Measurements from ENCODE around the gene PLEKHA6.

- no peak for TF ChIP-seq POLR2A (IDR thresholded peaks at IDR 0.05)
- TF ChIP-seq, protein P1, sequence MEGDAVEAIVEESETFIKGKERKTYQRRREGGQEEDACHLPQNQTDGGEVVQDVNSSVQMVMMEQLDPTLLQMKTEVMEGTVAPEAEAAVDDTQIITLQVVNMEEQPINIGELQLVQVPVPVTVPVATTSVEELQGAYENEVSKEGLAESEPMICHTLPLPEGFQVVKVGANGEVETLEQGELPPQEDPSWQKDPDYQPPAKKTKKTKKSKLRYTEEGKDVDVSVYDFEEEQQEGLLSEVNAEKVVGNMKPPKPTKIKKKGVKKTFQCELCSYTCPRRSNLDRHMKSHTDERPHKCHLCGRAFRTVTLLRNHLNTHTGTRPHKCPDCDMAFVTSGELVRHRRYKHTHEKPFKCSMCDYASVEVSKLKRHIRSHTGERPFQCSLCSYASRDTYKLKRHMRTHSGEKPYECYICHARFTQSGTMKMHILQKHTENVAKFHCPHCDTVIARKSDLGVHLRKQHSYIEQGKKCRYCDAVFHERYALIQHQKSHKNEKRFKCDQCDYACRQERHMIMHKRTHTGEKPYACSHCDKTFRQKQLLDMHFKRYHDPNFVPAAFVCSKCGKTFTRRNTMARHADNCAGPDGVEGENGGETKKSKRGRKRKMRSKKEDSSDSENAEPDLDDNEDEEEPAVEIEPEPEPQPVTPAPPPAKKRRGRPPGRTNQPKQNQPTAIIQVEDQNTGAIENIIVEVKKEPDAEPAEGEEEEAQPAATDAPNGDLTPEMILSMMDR (IDR thresholded peaks at IDR 0.05), result no peak
Measured at GRCh38 chr1:204267191-204267601, 92.5 kb downstream of the PLEKHA6 start.

Data from right lobe of liver (tissue), 4 donors.